ENCODE data around the gene MYO1A.

The MYO1A gene

DNA sequence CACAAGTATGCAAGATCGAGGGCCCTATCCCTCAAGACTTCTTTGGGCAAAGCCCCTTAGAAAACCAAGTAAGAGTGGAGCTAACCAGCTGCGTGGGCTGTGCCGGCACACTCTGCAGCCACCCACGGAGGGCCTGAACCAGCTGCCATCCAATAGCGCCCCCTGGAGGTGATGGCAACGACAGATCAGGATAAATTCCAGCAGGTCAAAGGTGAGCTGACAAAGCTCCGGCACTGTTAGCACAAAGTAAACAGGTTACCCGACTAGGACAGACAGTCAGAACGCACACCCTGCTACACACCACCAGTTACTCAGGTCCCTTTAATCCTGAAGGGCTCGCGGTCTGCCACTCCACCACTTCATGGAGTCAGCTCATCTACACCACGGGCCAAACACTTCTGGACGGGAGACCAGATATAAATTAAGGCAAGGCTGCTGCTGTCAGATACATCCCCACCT, 48.5 kb downstream of the MYO1A start:
- H3K9me3 ChIP-seq (ENCODE audit: control insufficient read depth, insufficient read depth, low read depth, low read length), result no peaks in the 10 kb centered on the region
- TF ChIP-seq, protein P1, sequence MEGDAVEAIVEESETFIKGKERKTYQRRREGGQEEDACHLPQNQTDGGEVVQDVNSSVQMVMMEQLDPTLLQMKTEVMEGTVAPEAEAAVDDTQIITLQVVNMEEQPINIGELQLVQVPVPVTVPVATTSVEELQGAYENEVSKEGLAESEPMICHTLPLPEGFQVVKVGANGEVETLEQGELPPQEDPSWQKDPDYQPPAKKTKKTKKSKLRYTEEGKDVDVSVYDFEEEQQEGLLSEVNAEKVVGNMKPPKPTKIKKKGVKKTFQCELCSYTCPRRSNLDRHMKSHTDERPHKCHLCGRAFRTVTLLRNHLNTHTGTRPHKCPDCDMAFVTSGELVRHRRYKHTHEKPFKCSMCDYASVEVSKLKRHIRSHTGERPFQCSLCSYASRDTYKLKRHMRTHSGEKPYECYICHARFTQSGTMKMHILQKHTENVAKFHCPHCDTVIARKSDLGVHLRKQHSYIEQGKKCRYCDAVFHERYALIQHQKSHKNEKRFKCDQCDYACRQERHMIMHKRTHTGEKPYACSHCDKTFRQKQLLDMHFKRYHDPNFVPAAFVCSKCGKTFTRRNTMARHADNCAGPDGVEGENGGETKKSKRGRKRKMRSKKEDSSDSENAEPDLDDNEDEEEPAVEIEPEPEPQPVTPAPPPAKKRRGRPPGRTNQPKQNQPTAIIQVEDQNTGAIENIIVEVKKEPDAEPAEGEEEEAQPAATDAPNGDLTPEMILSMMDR (tag by site-specific recombination; IDR thresholded peaks at IDR 0.05), result peak; percentile 76
- TF ChIP-seq ZNF175 (tag by site-specific recombination; IDR thresholded peaks at IDR 0.05), result no peak
- peak; percentile 96 for TF ChIP-seq ZFHX2 (tag by site-specific recombination; conservative IDR thresholded peaks at IDR 0.05)
- peak; percentile 95 for TF ChIP-seq ZNF2 (tag by site-specific recombination; IDR thresholded peaks at IDR 0.05)
- 0 out of 2 replicates have a peak, but pooled peaks have one; percentile 23 for TF ChIP-seq BCL11B (tag by site-specific recombination; IDR thresholded peaks at IDR 0.05; ENCODE audit: low read depth)
- TF ChIP-seq, protein P2, sequence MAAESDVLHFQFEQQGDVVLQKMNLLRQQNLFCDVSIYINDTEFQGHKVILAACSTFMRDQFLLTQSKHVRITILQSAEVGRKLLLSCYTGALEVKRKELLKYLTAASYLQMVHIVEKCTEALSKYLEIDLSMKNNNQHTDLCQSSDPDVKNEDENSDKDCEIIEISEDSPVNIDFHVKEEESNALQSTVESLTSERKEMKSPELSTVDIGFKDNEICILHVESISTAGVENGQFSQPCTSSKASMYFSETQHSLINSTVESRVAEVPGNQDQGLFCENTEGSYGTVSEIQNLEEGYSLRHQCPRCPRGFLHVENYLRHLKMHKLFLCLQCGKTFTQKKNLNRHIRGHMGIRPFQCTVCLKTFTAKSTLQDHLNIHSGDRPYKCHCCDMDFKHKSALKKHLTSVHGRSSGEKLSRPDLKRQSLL (tag by site-specific recombination; IDR thresholded peaks at IDR 0.05), result peak; percentile 38; the same call in 1 of the 2 replicates
- TF ChIP-seq ZNF629 (tag by site-specific recombination; IDR thresholded peaks at IDR 0.05), result 0 out of 2 replicates have a peak, but pooled peaks have one; percentile 13
- peak; percentile 73 for TF ChIP-seq GLIS1 (tag by site-specific recombination; IDR thresholded peaks at IDR 0.05)
- TF ChIP-seq SP2 (tag by site-specific recombination; IDR thresholded peaks at IDR 0.05), result no peak
- peak; percentile 62 for TF ChIP-seq ZNF654 (tag by site-specific recombination; IDR thresholded peaks at IDR 0.05; ENCODE audit: low read depth)
- peak; percentile 57 for TF ChIP-seq ZEB2 (tag by site-specific recombination; IDR thresholded peaks at IDR 0.05)
- 0 out of 2 replicates have a peak, but pooled peaks have one; percentile 31 for TF ChIP-seq SP7 (tag by site-specific recombination; IDR thresholded peaks at IDR 0.05)
- peak; percentile 66 for TF ChIP-seq ZNF335 (tag by site-specific recombination; conservative IDR thresholded peaks at IDR 0.05)
- 0 out of 2 replicates have a peak, but pooled peaks have one; percentile 16 for TF ChIP-seq ZSCAN30 (tag by site-specific recombination; IDR thresholded peaks at IDR 0.05)
- TF ChIP-seq ZFP41 (tag by site-specific recombination; IDR thresholded peaks at IDR 0.05; ENCODE audit: borderline replicate concordance), result no peak
- TF ChIP-seq EGR2 (tag by site-specific recombination; IDR thresholded peaks at IDR 0.05; ENCODE audit: low read depth), result peak; percentile 84
- TF ChIP-seq ZNF121 (tag by site-specific recombination; IDR thresholded peaks at IDR 0.05), result no peak
- TF ChIP-seq, protein P3, sequence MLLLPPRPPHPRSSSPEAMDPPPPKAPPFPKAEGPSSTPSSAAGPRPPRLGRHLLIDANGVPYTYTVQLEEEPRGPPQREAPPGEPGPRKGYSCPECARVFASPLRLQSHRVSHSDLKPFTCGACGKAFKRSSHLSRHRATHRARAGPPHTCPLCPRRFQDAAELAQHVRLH (tag by site-specific recombination; IDR thresholded peaks at IDR 0.05), result 0 out of 2 replicates have a peak, but pooled peaks have one; percentile 50
- no peak for TF ChIP-seq ZNF223 (tag by site-specific recombination; IDR thresholded peaks at IDR 0.05)
- no peak for TF ChIP-seq ZNF169 (tag by site-specific recombination; IDR thresholded peaks at IDR 0.05)
- no peak for TF ChIP-seq RBAK (tag by site-specific recombination; IDR thresholded peaks at IDR 0.05)
- 0 out of 2 replicates have a peak, but pooled peaks have one; percentile 57 for TF ChIP-seq BCL11A (tag by site-specific recombination; IDR thresholded peaks at IDR 0.05; ENCODE audit: low read depth)
- TF ChIP-seq ZSCAN16 (tag by site-specific recombination; IDR thresholded peaks at IDR 0.05), result no peak
- TF ChIP-seq, protein P4, sequence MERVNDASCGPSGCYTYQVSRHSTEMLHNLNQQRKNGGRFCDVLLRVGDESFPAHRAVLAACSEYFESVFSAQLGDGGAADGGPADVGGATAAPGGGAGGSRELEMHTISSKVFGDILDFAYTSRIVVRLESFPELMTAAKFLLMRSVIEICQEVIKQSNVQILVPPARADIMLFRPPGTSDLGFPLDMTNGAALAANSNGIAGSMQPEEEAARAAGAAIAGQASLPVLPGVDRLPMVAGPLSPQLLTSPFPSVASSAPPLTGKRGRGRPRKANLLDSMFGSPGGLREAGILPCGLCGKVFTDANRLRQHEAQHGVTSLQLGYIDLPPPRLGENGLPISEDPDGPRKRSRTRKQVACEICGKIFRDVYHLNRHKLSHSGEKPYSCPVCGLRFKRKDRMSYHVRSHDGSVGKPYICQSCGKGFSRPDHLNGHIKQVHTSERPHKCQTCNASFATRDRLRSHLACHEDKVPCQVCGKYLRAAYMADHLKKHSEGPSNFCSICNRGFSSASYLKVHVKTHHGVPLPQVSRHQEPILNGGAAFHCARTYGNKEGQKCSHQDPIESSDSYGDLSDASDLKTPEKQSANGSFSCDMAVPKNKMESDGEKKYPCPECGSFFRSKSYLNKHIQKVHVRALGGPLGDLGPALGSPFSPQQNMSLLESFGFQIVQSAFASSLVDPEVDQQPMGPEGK (tag by site-specific recombination; IDR thresholded peaks at IDR 0.05), result 0 out of 2 replicates have a peak, but pooled peaks have one; percentile 22
- no peak for TF ChIP-seq KLF10 (tag by site-specific recombination; IDR thresholded peaks at IDR 0.05)
- TF ChIP-seq, protein P5, sequence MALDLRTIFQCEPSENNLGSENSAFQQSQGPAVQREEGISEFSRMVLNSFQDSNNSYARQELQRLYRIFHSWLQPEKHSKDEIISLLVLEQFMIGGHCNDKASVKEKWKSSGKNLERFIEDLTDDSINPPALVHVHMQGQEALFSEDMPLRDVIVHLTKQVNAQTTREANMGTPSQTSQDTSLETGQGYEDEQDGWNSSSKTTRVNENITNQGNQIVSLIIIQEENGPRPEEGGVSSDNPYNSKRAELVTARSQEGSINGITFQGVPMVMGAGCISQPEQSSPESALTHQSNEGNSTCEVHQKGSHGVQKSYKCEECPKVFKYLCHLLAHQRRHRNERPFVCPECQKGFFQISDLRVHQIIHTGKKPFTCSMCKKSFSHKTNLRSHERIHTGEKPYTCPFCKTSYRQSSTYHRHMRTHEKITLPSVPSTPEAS (tag by site-specific recombination; IDR thresholded peaks at IDR 0.05), result peak; percentile 27; the same call in 1 of the 2 replicates
- CTCF ChIA-PET, result interaction anchor here (0.5 to 9.7 kb wide), 40 partner anchors 8 to 488 kb away, joined by 3 to 117 read pairs (median 4); partner anchors contain the start of genes HSD17B6, NACA, PRIM1 and STAT6
- H3K4me3 ChIP-seq (ENCODE audit: low read depth, low read length), result no peak overlapping the region
- POLR2A ChIA-PET, result interaction anchor here (1.0 kb wide), 1 partner anchor 111 kb away, joined by 3 read pairs; no protein-coding TSS in a partner anchor
- H3K36me3 ChIP-seq (ENCODE audit: control insufficient read depth in 2 of 2, insufficient read depth in 1 of 2, low read length in 2 of 2), result peaks cover 11 to 72% of the 10 kb centered on the region in 2 experiments
- peaks cover 4% of the 10 kb centered on the region; the same call in 1 of the 2 replicates for H3K4me1 ChIP-seq (ENCODE audit: control insufficient read depth, insufficient read depth, low read length)
- H3K27ac ChIP-seq (ENCODE audit: extremely low read depth, low read depth, low read length), result no peak overlapping the region

All from HEK293 (cell line).